ENCODE data around the gene CYLD.

DNA sequence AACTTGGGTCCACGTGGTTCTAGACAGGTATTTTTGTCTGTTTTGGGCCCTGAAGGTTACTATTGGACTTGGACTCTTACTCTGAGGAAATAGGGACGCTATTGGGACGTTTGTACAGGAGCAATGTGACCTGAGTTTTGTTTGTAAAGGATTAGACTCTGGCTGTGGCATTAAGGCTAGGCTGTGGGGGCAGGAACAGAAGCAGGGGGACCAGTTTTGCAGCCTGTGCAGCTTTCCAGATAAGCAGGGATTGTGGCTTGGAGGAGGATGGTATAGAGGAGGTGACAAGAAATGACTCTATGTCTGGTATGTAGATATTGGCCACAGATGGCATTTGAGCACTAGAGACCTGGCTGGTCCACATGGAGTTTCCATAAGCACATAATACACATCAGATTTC lies 35.6 kb upstream of the CYLD start:
- TF ChIP-seq, protein P1, sequence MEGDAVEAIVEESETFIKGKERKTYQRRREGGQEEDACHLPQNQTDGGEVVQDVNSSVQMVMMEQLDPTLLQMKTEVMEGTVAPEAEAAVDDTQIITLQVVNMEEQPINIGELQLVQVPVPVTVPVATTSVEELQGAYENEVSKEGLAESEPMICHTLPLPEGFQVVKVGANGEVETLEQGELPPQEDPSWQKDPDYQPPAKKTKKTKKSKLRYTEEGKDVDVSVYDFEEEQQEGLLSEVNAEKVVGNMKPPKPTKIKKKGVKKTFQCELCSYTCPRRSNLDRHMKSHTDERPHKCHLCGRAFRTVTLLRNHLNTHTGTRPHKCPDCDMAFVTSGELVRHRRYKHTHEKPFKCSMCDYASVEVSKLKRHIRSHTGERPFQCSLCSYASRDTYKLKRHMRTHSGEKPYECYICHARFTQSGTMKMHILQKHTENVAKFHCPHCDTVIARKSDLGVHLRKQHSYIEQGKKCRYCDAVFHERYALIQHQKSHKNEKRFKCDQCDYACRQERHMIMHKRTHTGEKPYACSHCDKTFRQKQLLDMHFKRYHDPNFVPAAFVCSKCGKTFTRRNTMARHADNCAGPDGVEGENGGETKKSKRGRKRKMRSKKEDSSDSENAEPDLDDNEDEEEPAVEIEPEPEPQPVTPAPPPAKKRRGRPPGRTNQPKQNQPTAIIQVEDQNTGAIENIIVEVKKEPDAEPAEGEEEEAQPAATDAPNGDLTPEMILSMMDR (conservative IDR thresholded peaks at IDR 0.05; ENCODE audit: low read length): no peak
- no peak for TF ChIP-seq EZH2phosphoT487 (IDR thresholded peaks at IDR 0.05; ENCODE audit: borderline replicate concordance, low read depth, low read length)
